Adrenal gland (tissue), 5 donors: Measurements from ENCODE around the gene SAMHD1.

Source experiments
- CTCF ChIP-seq, 6 experiments: fragments of 450-650 bp in 4 of 6; fragments of 200-600 bp in 2 of 6; sonication (generic) in 1 of 6; IDR thresholded peaks; 1 replicate in 5 of 6; 2 replicates in 1 of 6; pipeline versions ENCODE4 v1.5.1 to v1.8.0; 2016 to 2021; ENCODE audit warnings: antibody characterized with exemption in 6 of 6, mild to moderate bottlenecking in 2 of 6, moderate library complexity in 1 of 6
- POLR2A ChIP-seq, 2 donors: fragments of 450-650 bp; IDR thresholded peaks; one replicate each; pipeline ENCODE4 v1.6.1; 2017; ENCODE audit warnings: antibody characterized with exemption in 2 of 2, mild to moderate bottlenecking in 2 of 2, moderate library complexity in 1 of 2
- donor health status: DM: no; HTN: no; CAD: no.

DNA sequence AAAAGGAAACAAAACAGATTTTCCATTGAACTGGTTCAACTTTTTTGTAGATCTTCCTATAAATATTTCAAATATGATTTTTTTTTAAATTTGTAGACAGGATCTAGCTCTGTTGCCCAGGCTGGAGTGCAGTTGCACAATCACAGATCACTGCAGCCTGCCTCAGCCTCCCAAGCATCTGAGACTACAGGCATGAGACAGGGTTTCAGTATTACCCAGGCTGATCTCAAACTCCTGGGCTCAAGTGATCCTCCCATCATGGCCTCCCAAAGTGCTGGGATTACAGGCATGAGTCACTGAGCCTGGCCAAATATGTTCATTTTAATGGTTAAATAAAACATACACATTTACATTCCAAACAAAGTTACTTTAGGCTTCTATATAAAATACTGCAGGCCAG, 33.6 kb downstream of the SAMHD1 start:
- TF ChIP-seq CTCF (IDR thresholded peaks at IDR 0.05): no peak
- no peak for TF ChIP-seq POLR2A (IDR thresholded peaks at IDR 0.05)
